HepG2 (cell line): ENCODE data around the gene NPDC1. TPM values are rescaled to one million over a fixed set of nuclear protein-coding genes. Genes with fewer than 3 reads are reported as not detected.

Experiments
- ATAC-seq: fragments of 200-7000 bp; cut with Tn5 transposase; 3 replicates; pipeline ENCODE4 v1.9.1; 2020; ENCODE audit warnings: mild to moderate bottlenecking, moderate library complexity
- BruUV-seq: library from RNA; stranded (reverse); fragments of 400-500 nt; replicated peaks from 2 replicates; lab custom pipeline; 2021; lab: Mats Ljungman, UMichigan
- CTCF ChIA-PET: fragments of 300-600 bp; formaldehyde crosslinking; extraction: SDS; loops from one replicate; lab custom pipeline; 2021; ENCODE audit warnings: low total read pairs, inconsistent platforms, low intra/inter-chr PET ratio; lab: Yijun Ruan, JAX
- POLR2A ChIA-PET: fragments of 350-600 bp; sonication (Branson Sonifier 250); formaldehyde crosslinking; loops from one replicate; lab custom pipeline; 2020; ENCODE audit warnings: antibody characterized with exemption, inconsistent platforms; lab: Yijun Ruan, JAX
- DNase-seq: peaks from one replicate; pipeline ENCODE4 v3.0.0-alpha.2; 2015; ENCODE audit warnings: low spot score
- FAIRE-seq: peaks from 3 replicates; lab custom pipeline; 2011; peaks lifted over from hg19 to GRCh38; lab: Jason Lieb, UNC
- H2AFZ ChIP-seq: one replicate; pipeline ENCODE4 v1.6.1; 2011; ENCODE audit warnings: low read length, inconsistent platforms
- H3K27ac ChIP-seq: fragments of 300-600 bp; 3 replicates; pipeline ENCODE4 v1.8.0; 2011; ENCODE audit warnings: mixed run types, mild to moderate bottlenecking, mixed read lengths, low read length, inconsistent platforms; ENCODE audit not compliant: insufficient read depth; ENCODE audit errors: extremely low read length
- H3K27me3 ChIP-seq, 2 experiments: fragments of 200-600 bp in 1 of 2; 2 replicates in 1 of 2; 3 replicates in 1 of 2; pipeline versions ENCODE4 v1.6.0 to v1.8.0; 2011; ENCODE audit warnings: low read length in 2 of 2, mild to moderate bottlenecking in 2 of 2, moderate library complexity in 2 of 2, inconsistent platforms in 1 of 2; ENCODE audit not compliant: insufficient read depth in 2 of 2, control insufficient read depth in 1 of 2
- H3K36me3 ChIP-seq, 2 experiments: fragments of 200-600 bp in 1 of 2; replicated peaks in 1 of 2; 2 replicates in 1 of 2; 3 replicates in 1 of 2; pipeline versions ENCODE4 v1.5.1 to v1.8.0; 2011; ENCODE audit warnings: low read length in 2 of 2, inconsistent platforms in 1 of 2; ENCODE audit not compliant: insufficient read depth in 2 of 2, control insufficient read depth in 1 of 2
- H3K4me1 ChIP-seq: 2 replicates; pipeline ENCODE4 v1.5.1; 2012; ENCODE audit warnings: low read length, inconsistent platforms; ENCODE audit not compliant: insufficient read depth
- H3K4me2 ChIP-seq: 2 replicates; pipeline ENCODE4 v1.6.0; 2011; ENCODE audit warnings: low read depth, low read length, inconsistent platforms
- H3K4me3 ChIP-seq, 3 experiments: fragments of 200-600 bp in 1 of 3; sonication (generic), shearing (Covaris generic) in 1 of 3; replicated peaks in 1 of 3; 2 replicates each; pipeline ENCODE4 v1.5.1; 2011 to 2016; ENCODE audit warnings: low read length in 3 of 3, inconsistent platforms in 2 of 3, low read depth in 2 of 3, mild to moderate bottlenecking in 2 of 3, control low read depth in 1 of 3, mixed read lengths in 1 of 3; ENCODE audit not compliant: insufficient read depth in 1 of 3
- H3K79me2 ChIP-seq: one replicate; pipeline ENCODE4 v1.6.1; 2011; ENCODE audit warnings: low read length, inconsistent platforms; ENCODE audit not compliant: insufficient read depth
- H3K9ac ChIP-seq: 2 replicates; pipeline ENCODE4 v1.6.0; 2011; ENCODE audit warnings: mild to moderate bottlenecking, low read depth, low read length, inconsistent platforms; ENCODE audit not compliant: insufficient read depth
- H3K9me3 ChIP-seq: 2 replicates; pipeline ENCODE4 v1.5.1; 2012; ENCODE audit warnings: mild to moderate bottlenecking, low read length
- H4K20me1 ChIP-seq: 2 replicates; pipeline ENCODE4 v1.6.0; 2011; ENCODE audit warnings: inconsistent platforms, mild to moderate bottlenecking, low read length, moderate library complexity; ENCODE audit not compliant: insufficient read depth
- CBX1 ChIP-seq: IDR thresholded peaks from one replicate; pipeline ENCODE4 v1.6.1; 2016; ENCODE audit warnings: antibody characterized with exemption, low read depth
- DR1 ChIP-seq: sonication (generic); formaldehyde crosslinking; IDR thresholded peaks from 2 replicates; pipeline ENCODE4 v1.8.0; 2021; ENCODE audit warnings: mild to moderate bottlenecking, missing genetic modification reagents, inconsistent platforms
- HNF4A ChIP-seq: sonication (generic); formaldehyde crosslinking; IDR thresholded peaks from 2 replicates; pipeline ENCODE4 v1.4.0; 2020; ENCODE audit warnings: missing genetic modification reagents
- KMT2A ChIP-seq: sonication (generic); formaldehyde crosslinking; IDR thresholded peaks from 2 replicates; pipeline ENCODE4 v1.4.0; 2020; ENCODE audit warnings: missing genetic modification reagents
- MIER3 ChIP-seq: IDR thresholded peaks from 2 replicates; pipeline ENCODE4 v1.6.1; 2016; ENCODE audit warnings: missing compliant biosample characterization, borderline replicate concordance
- NBN ChIP-seq: fragments of 450-650 bp; conservative IDR thresholded peaks from 2 replicates; pipeline ENCODE4 v1.6.1; 2017
- NR3C1 ChIP-seq: sonication (generic); formaldehyde crosslinking; IDR thresholded peaks from 2 replicates; pipeline ENCODE4 v1.4.0; 2020; ENCODE audit warnings: missing genetic modification reagents
- PHB2 ChIP-seq: fragments of 450-650 bp; IDR thresholded peaks from 2 replicates; pipeline ENCODE4 v1.6.1; 2018; ENCODE audit not compliant: partially characterized antibody
- RORA ChIP-seq: sonication (generic); formaldehyde crosslinking; IDR thresholded peaks from 2 replicates; pipeline ENCODE4 v1.5.0; 2020; ENCODE audit warnings: mild to moderate bottlenecking, missing genetic modification reagents, moderate library complexity
- SMYD3 ChIP-seq: sonication (generic); formaldehyde crosslinking; IDR thresholded peaks from 2 replicates; pipeline ENCODE4 v1.8.1; 2023; ENCODE audit warnings: mild to moderate bottlenecking, missing genetic modification reagents
- TAF15 ChIP-seq: fragments of 200-400 bp; formaldehyde crosslinking; IDR thresholded peaks from one replicate; pipeline ENCODE4 v1.6.1; 2018; ENCODE audit warnings: mild to moderate bottlenecking, low read depth, low read length; ENCODE audit not compliant: poor library complexity, severe bottlenecking
- U2AF1 ChIP-seq: fragments of 200-400 bp; formaldehyde crosslinking; optimal IDR thresholded peaks from 2 replicates; pipeline ENCODE3; 2017; ENCODE audit warnings: mild to moderate bottlenecking, low read depth, low read length
- XBP1 ChIP-seq: sonication (generic); formaldehyde crosslinking; IDR thresholded peaks from 2 replicates; pipeline ENCODE4 v1.5.0; 2020; ENCODE audit warnings: missing genetic modification reagents
- ZNF124 ChIP-seq: sonication (generic); formaldehyde crosslinking; IDR thresholded peaks from 2 replicates; pipeline ENCODE4 v1.4.0; 2020; ENCODE audit warnings: missing genetic modification reagents
- ZNF274 ChIP-seq: sonication (generic); formaldehyde crosslinking; IDR thresholded peaks from 2 replicates; pipeline ENCODE4 v1.5.1; 2020; ENCODE audit warnings: mild to moderate bottlenecking, missing genetic modification reagents
- ZNF431 ChIP-seq: sonication (generic); formaldehyde crosslinking; IDR thresholded peaks from 2 replicates; pipeline ENCODE4 v1.9.0; 2022; ENCODE audit warnings: missing genetic modification reagents, low read depth, mild to moderate bottlenecking, borderline replicate concordance
- ZNF839 ChIP-seq: sonication (generic); formaldehyde crosslinking; IDR thresholded peaks from 2 replicates; pipeline ENCODE4 v1.4.0; 2020; ENCODE audit warnings: missing genetic modification reagents, mild to moderate bottlenecking, borderline replicate concordance
- ZSCAN31 ChIP-seq: sonication (generic); formaldehyde crosslinking; IDR thresholded peaks from 2 replicates; pipeline ENCODE4 v1.5.0; 2020; ENCODE audit warnings: low read depth, mild to moderate bottlenecking, missing genetic modification reagents
- WGBS: methylation state at CpG from one replicate; pipeline ENCODE4 v1.1.6; 2017; ENCODE audit warnings: low lambda C conversion rate; 5-methylcytosine and 5-hydroxymethylcytosine counted together
- in situ Hi-C: cut with HindIII; loops from 2 replicates; pipeline ENCODE4 v1.10.0; 2017; ENCODE audit warnings: low pct_unique_long_range_greater_than_20kb; ENCODE audit not compliant: extremely low pct_ligation_motif_present
- intact Hi-C: fragments of 100-400 bp; cut with micrococcal nuclease; formaldehyde crosslinking; loops from one replicate; pipeline ENCODE4 v1.10.0; 2022; ENCODE audit not compliant: unreplicated experiment
- polyA plus RNA-seq, 8 experiments: library from polyadenylated mRNA; depleted of rRNA in 3 of 8; stranded (reverse) in 7 of 8; unstranded in 1 of 8; fragments of >200 nt; fragmentation: Illumina TruSeq in 4 of 8; extraction: Trizol in 4 of 8; gene quantifications; 2 replicates each; pipeline versions ENCODE4 v1.2.1 to v1.2.3, GENCODE V29; 2011 to 2016; ENCODE audit warnings: low read depth in 4 of 8, missing spikeins in 1 of 8, mixed read lengths in 1 of 8; ENCODE audit not compliant: insufficient read depth in 1 of 8
- total RNA-seq, 5 experiments: library from RNA; depleted of rRNA; stranded (reverse); fragments of >200 nt; fragmentation: Illumina TruSeq; extraction: Trizol; gene quantifications; 2 replicates each; pipeline ENCODE4 v1.2.3, GENCODE V29; 2016; ENCODE audit warnings: low read depth in 1 of 5
- TF ChIP-seq, protein P1 (sequence below): sonication (generic); formaldehyde crosslinking; IDR thresholded peaks from 2 replicates; pipeline ENCODE4 v1.5.0; 2020; ENCODE audit warnings: mild to moderate bottlenecking, missing genetic modification reagents
- TF ChIP-seq, protein P2 (sequence below): sonication (generic); formaldehyde crosslinking; IDR thresholded peaks from 2 replicates; pipeline ENCODE4 v1.4.0; 2020; ENCODE audit warnings: mild to moderate bottlenecking, missing genetic modification reagents, borderline replicate concordance

The NPDC1 gene
- total and polyA plus RNA-seq, 2 of the 13 experiments (the other 11 are each of a cell fraction or from before 2014, with no cell fraction given) = 0.84 to 5.4 TPM

DNA sequence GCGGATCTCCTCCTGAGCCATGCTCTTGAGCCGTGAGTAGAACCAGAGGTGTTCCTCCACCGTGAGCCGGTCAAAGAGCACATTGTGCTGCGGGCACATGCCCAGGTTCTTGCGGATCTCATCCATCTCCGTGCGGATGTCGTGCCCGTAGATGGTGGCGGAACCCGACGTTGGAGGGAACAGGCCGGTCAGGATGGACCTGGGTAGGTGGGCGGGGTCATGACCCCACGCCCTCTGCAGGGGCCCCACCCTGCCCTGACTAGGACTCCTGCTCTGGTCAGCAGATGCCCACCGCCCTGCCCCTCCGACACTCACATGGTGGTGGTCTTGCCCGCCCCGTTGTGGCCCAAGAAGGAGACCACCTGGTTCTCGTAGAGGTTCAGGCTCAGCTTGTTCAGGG, 30.0 kb downstream of the NPDC1 start (continued):
- no peak for TF ChIP-seq SMYD3 (CRISPR knock-in tag)
- no peak for TF ChIP-seq ZNF431 (CRISPR knock-in tag)
- TF ChIP-seq, protein P1, sequence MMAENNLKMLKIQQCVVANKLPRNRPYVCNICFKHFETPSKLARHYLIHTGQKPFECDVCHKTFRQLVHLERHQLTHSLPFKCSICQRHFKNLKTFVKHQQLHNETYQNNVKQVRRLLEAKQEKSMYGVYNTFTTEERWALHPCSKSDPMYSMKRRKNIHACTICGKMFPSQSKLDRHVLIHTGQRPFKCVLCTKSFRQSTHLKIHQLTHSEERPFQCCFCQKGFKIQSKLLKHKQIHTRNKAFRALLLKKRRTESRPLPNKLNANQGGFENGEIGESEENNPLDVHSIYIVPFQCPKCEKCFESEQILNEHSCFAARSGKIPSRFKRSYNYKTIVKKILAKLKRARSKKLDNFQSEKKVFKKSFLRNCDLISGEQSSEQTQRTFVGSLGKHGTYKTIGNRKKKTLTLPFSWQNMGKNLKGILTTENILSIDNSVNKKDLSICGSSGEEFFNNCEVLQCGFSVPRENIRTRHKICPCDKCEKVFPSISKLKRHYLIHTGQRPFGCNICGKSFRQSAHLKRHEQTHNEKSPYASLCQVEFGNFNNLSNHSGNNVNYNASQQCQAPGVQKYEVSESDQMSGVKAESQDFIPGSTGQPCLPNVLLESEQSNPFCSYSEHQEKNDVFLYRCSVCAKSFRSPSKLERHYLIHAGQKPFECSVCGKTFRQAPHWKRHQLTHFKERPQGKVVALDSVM (CRISPR knock-in tag) = no peak
- TF ChIP-seq CBX1 = no peak

DNA sequence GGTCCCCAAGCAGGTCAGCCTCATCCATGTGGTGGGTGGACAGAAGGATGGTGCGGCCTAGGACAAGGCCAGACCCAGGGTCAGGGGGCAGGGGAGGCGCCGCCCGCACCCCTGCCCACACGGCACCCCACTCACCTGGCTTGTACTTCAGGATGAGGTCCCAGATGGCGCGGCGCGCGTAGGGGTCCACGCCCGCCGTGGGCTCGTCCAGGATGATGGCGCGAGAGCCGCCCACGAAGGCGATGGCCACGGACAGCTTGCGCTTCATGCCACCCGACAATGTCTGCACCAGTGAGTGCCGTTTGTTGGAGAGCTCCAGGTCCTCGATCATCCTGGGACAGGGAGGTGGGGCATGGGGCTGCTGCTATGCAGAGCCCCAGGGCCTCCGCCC, 30.4 kb downstream of the NPDC1 start:
- H3K27ac ChIP-seq = no peak overlapping the region
- no peak overlapping the region for H2AFZ ChIP-seq
- H3K36me3 ChIP-seq = peaks cover 1 to 2% of the 10 kb centered on the region in 2 experiments; a peak in 1 of 5 replicates
- H3K79me2 ChIP-seq = no peaks in the 10 kb centered on the region
- no peaks in the 10 kb centered on the region for H3K27me3 ChIP-seq
- FAIRE-seq (no peak), DNase-seq (no peak), ATAC-seq (no peak)
- H3K4me2 ChIP-seq = no peak overlapping the region
- H3K4me3 ChIP-seq = no peak overlapping the region
- no peaks in the 10 kb centered on the region for H3K4me1 ChIP-seq
- H3K9ac ChIP-seq = no peak overlapping the region
- in situ Hi-C loops = no loop called here
- intact Hi-C loops = no loop called here
- BruUV-seq = no TSS peak
- POLR2A ChIA-PET = no interaction called here
- WGBS = 96% methylated on average over 12 of the region's 25 CpGs
- H3K9me3 ChIP-seq = no peaks in the 10 kb centered on the region
- CTCF ChIA-PET = no interaction called here
- no peaks in the 10 kb centered on the region for H4K20me1 ChIP-seq
- TF ChIP-seq ZNF839 (CRISPR knock-in tag) = no peak
- TF ChIP-seq KMT2A (CRISPR knock-in tag) = no peak
- no peak for TF ChIP-seq NR3C1
- TF ChIP-seq DR1 (CRISPR knock-in tag) = no peak
- no peak for TF ChIP-seq RORA (CRISPR knock-in tag)
- no peak for TF ChIP-seq XBP1 (CRISPR knock-in tag)
- TF ChIP-seq, protein P2, sequence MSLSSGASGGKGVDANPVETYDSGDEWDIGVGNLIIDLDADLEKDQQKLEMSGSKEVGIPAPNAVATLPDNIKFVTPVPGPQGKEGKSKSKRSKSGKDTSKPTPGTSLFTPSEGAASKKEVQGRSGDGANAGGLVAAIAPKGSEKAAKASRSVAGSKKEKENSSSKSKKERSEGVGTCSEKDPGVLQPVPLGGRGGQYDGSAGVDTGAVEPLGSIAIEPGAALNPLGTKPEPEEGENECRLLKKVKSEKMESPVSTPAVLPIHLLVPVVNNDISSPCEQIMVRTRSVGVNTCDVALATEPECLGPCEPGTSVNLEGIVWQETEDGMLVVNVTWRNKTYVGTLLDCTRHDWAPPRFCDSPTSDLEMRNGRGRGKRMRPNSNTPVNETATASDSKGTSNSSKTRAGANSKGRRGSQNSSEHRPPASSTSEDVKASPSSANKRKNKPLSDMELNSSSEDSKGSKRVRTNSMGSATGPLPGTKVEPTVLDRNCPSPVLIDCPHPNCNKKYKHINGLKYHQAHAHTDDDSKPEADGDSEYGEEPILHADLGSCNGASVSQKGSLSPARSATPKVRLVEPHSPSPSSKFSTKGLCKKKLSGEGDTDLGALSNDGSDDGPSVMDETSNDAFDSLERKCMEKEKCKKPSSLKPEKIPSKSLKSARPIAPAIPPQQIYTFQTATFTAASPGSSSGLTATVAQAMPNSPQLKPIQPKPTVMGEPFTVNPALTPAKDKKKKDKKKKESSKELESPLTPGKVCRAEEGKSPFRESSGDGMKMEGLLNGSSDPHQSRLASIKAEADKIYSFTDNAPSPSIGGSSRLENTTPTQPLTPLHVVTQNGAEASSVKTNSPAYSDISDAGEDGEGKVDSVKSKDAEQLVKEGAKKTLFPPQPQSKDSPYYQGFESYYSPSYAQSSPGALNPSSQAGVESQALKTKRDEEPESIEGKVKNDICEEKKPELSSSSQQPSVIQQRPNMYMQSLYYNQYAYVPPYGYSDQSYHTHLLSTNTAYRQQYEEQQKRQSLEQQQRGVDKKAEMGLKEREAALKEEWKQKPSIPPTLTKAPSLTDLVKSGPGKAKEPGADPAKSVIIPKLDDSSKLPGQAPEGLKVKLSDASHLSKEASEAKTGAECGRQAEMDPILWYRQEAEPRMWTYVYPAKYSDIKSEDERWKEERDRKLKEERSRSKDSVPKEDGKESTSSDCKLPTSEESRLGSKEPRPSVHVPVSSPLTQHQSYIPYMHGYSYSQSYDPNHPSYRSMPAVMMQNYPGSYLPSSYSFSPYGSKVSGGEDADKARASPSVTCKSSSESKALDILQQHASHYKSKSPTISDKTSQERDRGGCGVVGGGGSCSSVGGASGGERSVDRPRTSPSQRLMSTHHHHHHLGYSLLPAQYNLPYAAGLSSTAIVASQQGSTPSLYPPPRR (CRISPR knock-in tag) = no peak
- no peak for TF ChIP-seq ZNF124 (CRISPR knock-in tag)
- TF ChIP-seq ZNF274 (CRISPR knock-in tag) = no peak
- TF ChIP-seq TAF15 = no peak
- TF ChIP-seq PHB2 = no peak
- no peak for TF ChIP-seq ZSCAN31
- TF ChIP-seq U2AF1 = no peak
- TF ChIP-seq MIER3 = no peak
- TF ChIP-seq NBN = no peak
- TF ChIP-seq HNF4A (CRISPR knock-in tag) = no peak
